Fibroblast of the aortic adventitia (primary cell): ENCODE data around the gene TMEM205. TPM values are rescaled to one million over a fixed set of nuclear protein-coding genes. Genes with fewer than 3 reads are reported as not detected.
A peak's percentile ranks its signal among the peaks of the same experiment; 100 is the strongest.

Experiments
- DNase-seq: peaks from one replicate; pipeline ENCODE4 v3.0.0-alpha.2; 2010; ENCODE audit warnings: low read depth
- H3K4me3 ChIP-seq: 2 replicates; pipeline ENCODE4 v1.5.1; 2011; ENCODE audit warnings: low read depth, mild to moderate bottlenecking, control low read depth, low read length, moderate library complexity
- CTCF ChIP-seq: IDR thresholded peaks from 2 replicates; pipeline ENCODE4 v1.5.1; 2011; ENCODE audit warnings: mild to moderate bottlenecking, low read length, control low read depth, inconsistent platforms; ENCODE audit not compliant: insufficient read depth
- total RNA-seq: library from RNA; depleted of rRNA; stranded (reverse); fragments of >200 nt; gene quantifications from 2 replicates; pipeline ENCODE4 v1.2.3, GENCODE V29; 2012; ENCODE audit warnings: low replicate concordance

The TMEM205 gene
- total RNA-seq, 1 donor: 79.6 TPM

GRCh38 chr19:11295180-11295579 is 50.9 kb downstream of the TMEM205 start:
- no peak overlapping the region for H3K4me3 ChIP-seq
- no peak for TF ChIP-seq CTCF
- DNase-seq: no peak

- H3K4me3 ChIP-seq: peak overlapping the region; percentile 51
- peak; percentile 91 for DNase-seq
- peak; percentile 98 for TF ChIP-seq CTCF
Observed at GRCh38 chr19:11293433-11294389, 52.4 kb downstream of the TMEM205 start.

Other genes with a start within 250 kb of the TMEM205 start
- gene SPC24, start 190.5 kb downstream of the TMEM205 start, total RNA-seq: 8.9 and 49.0 TPM in 2 replicates
- 398 and 590 TPM in 2 replicates for gene KANK2, start 148.7 kb downstream of the TMEM205 start, total RNA-seq
- gene ANGPTL8, start 106.6 kb downstream of the TMEM205 start, total RNA-seq: not detected in 2 replicates
- 13.6 and 19.7 TPM in 2 replicates for gene DOCK6, start 83.7 kb downstream of the TMEM205 start, total RNA-seq
- not detected in 2 replicates for gene TSPAN16, start 50.1 kb downstream of the TMEM205 start, total RNA-seq
- gene RAB3D, start 6.6 kb downstream of the TMEM205 start, total RNA-seq: 9.4 and 16.3 TPM in 2 replicates
- 12.2 and 13.2 TPM in 2 replicates for gene CCDC159, start 251 bp upstream of the TMEM205 start, total RNA-seq
- 9.4 and 14.3 TPM in 2 replicates for gene PLPPR2, start 9.2 kb upstream of the TMEM205 start, total RNA-seq
- 0.41 and 0.45 TPM in 2 replicates for gene SWSAP1, start 28.4 kb upstream of the TMEM205 start, total RNA-seq
- gene EPOR, start 38.0 kb upstream of the TMEM205 start, total RNA-seq: 8.3 and 11.4 TPM in 2 replicates
- 0.41 and 2.3 TPM in 2 replicates for gene RGL3, start 73.0 kb upstream of the TMEM205 start, total RNA-seq
- gene ODAD3, start 88.9 kb upstream of the TMEM205 start, total RNA-seq: 0.08 and 0.45 TPM in 2 replicates
- 113 and 115 TPM in 2 replicates for gene PRKCSH, start 89.4 kb upstream of the TMEM205 start, total RNA-seq
- gene ELAVL3, start 134.8 kb upstream of the TMEM205 start, total RNA-seq: 0.45 TPM in 1 of 2 replicates, not detected in the other
- gene ZNF653, start 159.6 kb upstream of the TMEM205 start, total RNA-seq: 3.2 and 5.9 TPM in 2 replicates
- 26.3 and 35.5 TPM in 2 replicates for gene ECSIT, start 182.9 kb upstream of the TMEM205 start, total RNA-seq
- gene CNN1, start 192.6 kb upstream of the TMEM205 start, total RNA-seq: 2.2 and 4.2 TPM in 2 replicates
- gene ELOF1, start 213.0 kb upstream of the TMEM205 start, total RNA-seq: 17.9 and 33.5 TPM in 2 replicates
- gene ACP5, start 231.4 kb upstream of the TMEM205 start, total RNA-seq: 0.09 and 1.4 TPM in 2 replicates